Pulmonary artery endothelial cell (primary cell): ENCODE results near the gene MYO9A. TPM values are rescaled to one million over a fixed set of nuclear protein-coding genes. Genes with fewer than 3 reads are reported as not detected.

ENCODE experiments used
- DNase-seq: peaks from one replicate; pipeline ENCODE4 v3.0.0-alpha.2; 2011; ENCODE audit warnings: low read depth, low spot score
- total RNA-seq: library from RNA; depleted of rRNA; stranded (reverse); fragments of >200 nt; gene quantifications from 2 replicates; pipeline ENCODE4 v1.2.3, GENCODE V29; 2014

The MYO9A gene
- total RNA-seq, 1 donor from 2014 or later, result 21.4 TPM

GRCh38 chr15:71957026-71957425 is 160.9 kb downstream of the MYO9A start:
- DNase-seq, result no peak

- DNase-seq, result no peak
Measured at GRCh38 chr15:71951134-71951533, 166.8 kb downstream of the MYO9A start.

GRCh38 chr15:71945012-71945411 is 172.9 kb downstream of the MYO9A start:
- DNase-seq, result no peak

- DNase-seq, result no peak
Measured at GRCh38 chr15:71943806-71944205, 174.1 kb downstream of the MYO9A start.

- DNase-seq, result no peak
Measured at GRCh38 chr15:71939981-71940588, 177.9 kb downstream of the MYO9A start.

GRCh38 chr15:71937650-71938311 is 180.2 kb downstream of the MYO9A start:
- no peak for DNase-seq

GRCh38 chr15:71934446-71934845 is 183.5 kb downstream of the MYO9A start:
- DNase-seq, result no peak

GRCh38 chr15:71932689-71933088 is 185.3 kb downstream of the MYO9A start:
- DNase-seq, result no peak

GRCh38 chr15:71931261-71931660 is 186.7 kb downstream of the MYO9A start:
- no peak for DNase-seq

GRCh38 chr15:71925145-71925544 is 192.8 kb downstream of the MYO9A start:
- no peak for DNase-seq

- no peak for DNase-seq
Measured at GRCh38 chr15:71921191-71921590, 196.8 kb downstream of the MYO9A start.

GRCh38 chr15:71920573-71920972 is 197.4 kb downstream of the MYO9A start:
- no peak for DNase-seq

- no peak for DNase-seq
Measured at GRCh38 chr15:71916834-71917233, 201.1 kb downstream of the MYO9A start.

- no peak for DNase-seq
Measured at GRCh38 chr15:71914092-71914491, 203.9 kb downstream of the MYO9A start.

- no peak for DNase-seq
Measured at GRCh38 chr15:71899674-71900073, 218.3 kb downstream of the MYO9A start.

GRCh38 chr15:71893691-71894090 is 224.3 kb downstream of the MYO9A start:
- no peak for DNase-seq

GRCh38 chr15:71892335-71892734 is 225.6 kb downstream of the MYO9A start:
- DNase-seq, result no peak

GRCh38 chr15:71891026-71891425 is 226.9 kb downstream of the MYO9A start:
- DNase-seq, result no peak

- DNase-seq, result no peak
Measured at GRCh38 chr15:71889947-71890346, 228.0 kb downstream of the MYO9A start.

GRCh38 chr15:71889385-71889784 is 228.6 kb downstream of the MYO9A start:
- no peak for DNase-seq

GRCh38 chr15:71888797-71889196 is 229.2 kb downstream of the MYO9A start:
- DNase-seq, result no peak

- no peak for DNase-seq
Measured at GRCh38 chr15:71885390-71885789, 232.6 kb downstream of the MYO9A start.

GRCh38 chr15:71883447-71883846 is 234.5 kb downstream of the MYO9A start:
- DNase-seq, result no peak
